Natural killer cell (primary cell): ENCODE results near the gene ARMH3. TPM values are rescaled to one million over a fixed set of nuclear protein-coding genes. Genes with fewer than 3 reads are reported as not detected.

Experiments used
- ATAC-seq, 3 donors: fragments of 150-1000 bp in 2 of 3; fragments of 200-7000 bp in 1 of 3; cut with Tn5 transposase; 1 replicate in 1 of 3; 2 replicates in 2 of 3; pipeline ENCODE4 v1.10.0; 2021; ENCODE audit warnings: mild to moderate bottlenecking in 2 of 3, moderate library complexity in 2 of 3
- DNase-seq, 2 donors: peaks; one replicate each; pipeline versions ENCODE4 v3.0.0 to v3.0.0-alpha.2; 2013 to 2021; ENCODE audit warnings: mixed read lengths in 1 of 2
- H3K27ac ChIP-seq: one replicate; pipeline ENCODE4 v1.5.1; 2013; ENCODE audit warnings: mild to moderate bottlenecking, low read length
- H3K27me3 ChIP-seq: one replicate; pipeline ENCODE4 v1.6.1; 2013; ENCODE audit warnings: low read length; ENCODE audit not compliant: control insufficient read depth, insufficient read depth
- H3K36me3 ChIP-seq: one replicate; pipeline ENCODE4 v1.6.1; 2013; ENCODE audit warnings: low read length; ENCODE audit not compliant: control insufficient read depth, insufficient read depth
- H3K4me1 ChIP-seq: one replicate; pipeline ENCODE4 v1.6.1; 2013; ENCODE audit warnings: low read length; ENCODE audit not compliant: control insufficient read depth, insufficient read depth
- H3K4me3 ChIP-seq: one replicate; pipeline ENCODE4 v1.5.1; 2013; ENCODE audit warnings: low read length
- H3K9me3 ChIP-seq: one replicate; pipeline ENCODE4 v1.6.1; 2013; ENCODE audit warnings: low read length; ENCODE audit not compliant: control insufficient read depth, insufficient read depth
- H3K27ac Mint-ChIP-seq, 2 donors: one replicate each; pipeline ENCODE4 v1.8.0; 2022; ENCODE audit warnings: mild to moderate bottlenecking in 2 of 2, mixed read lengths in 2 of 2, moderate library complexity in 1 of 2
- H3K27me3 Mint-ChIP-seq, 2 donors: one replicate each; pipeline ENCODE4 v1.8.0; 2022; ENCODE audit warnings: low read depth in 2 of 2, mixed read lengths in 2 of 2
- H3K36me3 Mint-ChIP-seq: one replicate; pipeline ENCODE4 v1.8.0; 2022; ENCODE audit warnings: mixed read lengths
- H3K4me1 Mint-ChIP-seq, 2 donors: one replicate each; pipeline ENCODE4 v1.8.0; 2022; ENCODE audit warnings: mixed read lengths in 2 of 2
- H3K4me3 Mint-ChIP-seq: one replicate; pipeline ENCODE4 v1.8.0; 2022; ENCODE audit warnings: mild to moderate bottlenecking, moderate library complexity, mixed read lengths
- H3K9me3 Mint-ChIP-seq, 2 donors: one replicate each; pipeline ENCODE4 v1.8.0; 2022; ENCODE audit warnings: mixed read lengths in 2 of 2
- CTCF ChIP-seq: fragments of 200-600 bp; IDR thresholded peaks from one replicate; pipeline ENCODE4 v1.8.0; 2022; ENCODE audit warnings: antibody characterized with exemption
- WGBS: methylation state at CpG from one replicate; pipeline ENCODE4 v1.1.7; 2013; ENCODE audit warnings: missing lambda C conversion rate; ENCODE audit not compliant: insufficient coverage; 5-methylcytosine and 5-hydroxymethylcytosine counted together
- intact Hi-C: fragments of 100-400 bp; cut with micrococcal nuclease; formaldehyde crosslinking; loops from one replicate; pipeline ENCODE4 v1.14.2; 2022
- total RNA-seq, 4 donors: library from RNA; stranded (reverse); fragments of 120-200 nt in 1 of 4; gene quantifications; one replicate each; pipeline versions ENCODE4 v1.2.3 to v1.2.4, GENCODE V29; 2013 to 2022

Gene ARMH3
- total RNA-seq, 3 donors from 2014 or later (not counting 1 experiment from before 2014, with no cell fraction given) = 29.9 to 38.9 (median 35.4) TPM

- Histone ChIP-seq H3K4me1 (no peaks in the 10 kb centered on the region), H3K9me3 (no peaks in the 10 kb centered on the region), H3K27me3 (no peaks in the 10 kb centered on the region), H3K27ac (no peak overlapping the region), H3K4me3 (no peak overlapping the region), H3K36me3 (peaks cover 24% of the 10 kb centered on the region)
- no peak for TF ChIP-seq CTCF
- Mint-ChIP-seq H3K27me3 (no peaks in the 10 kb centered on the region), H3K27ac (peak overlapping the region in 1 of 2 donors; percentile 48), H3K4me1 (no peaks in the 10 kb centered on the region), H3K36me3 (no peaks in the 10 kb centered on the region), H3K9me3 (no peaks in the 10 kb centered on the region), H3K4me3 (no peak overlapping the region)
- ATAC-seq (no peak), DNase-seq (no peak)
- intact Hi-C loops = no loop called here
- 84% methylated on average over 2 of the region's 2 CpGs for WGBS
Measured at GRCh38 chr10:101967119-101967518, 88.9 kb downstream of the ARMH3 start.

- no peak overlapping the region for H3K4me3 ChIP-seq
- intact Hi-C loops = no loop called here
- no peak for TF ChIP-seq CTCF
- Mint-ChIP-seq H3K27ac (no peak overlapping the region), H3K4me1 (no peaks in the 10 kb centered on the region), H3K4me3 (no peak overlapping the region), H3K36me3 (no peaks in the 10 kb centered on the region), H3K27me3 (no peaks in the 10 kb centered on the region), H3K9me3 (no peaks in the 10 kb centered on the region)
- no peak overlapping the region for H3K27ac ChIP-seq
- ATAC-seq (no peak), DNase-seq (no peak)
- H3K27me3 ChIP-seq = no peaks in the 10 kb centered on the region
- 42% methylated on average over 3 of the region's 3 CpGs for WGBS
- no peaks in the 10 kb centered on the region for H3K9me3 ChIP-seq
- no peaks in the 10 kb centered on the region for H3K4me1 ChIP-seq
- peaks cover 17% of the 10 kb centered on the region for H3K36me3 ChIP-seq
Measured at GRCh38 chr10:101965075-101965765, 90.8 kb downstream of the ARMH3 start.

GRCh38 chr10:101961591-101962498, 94.1 kb downstream of the ARMH3 start:
- Histone ChIP-seq H3K27ac (no peak overlapping the region), H3K9me3 (no peaks in the 10 kb centered on the region), H3K4me3 (no peak overlapping the region), H3K36me3 (peaks cover 3% of the 10 kb centered on the region), H3K27me3 (no peaks in the 10 kb centered on the region), H3K4me1 (no peaks in the 10 kb centered on the region)
- TF ChIP-seq CTCF = no peak
- DNase-seq (no peak), ATAC-seq (no peak)
- no peak overlapping the region for H3K4me3 Mint-ChIP-seq
- peaks cover 0 to 4% of the 10 kb centered on the region in 2 donors for H3K4me1 Mint-ChIP-seq
- H3K9me3 Mint-ChIP-seq = no peaks in the 10 kb centered on the region
- H3K27ac Mint-ChIP-seq = no peak overlapping the region
- WGBS = 93% methylated on average over 5 of the region's 5 CpGs
- intact Hi-C loops = no loop called here
- H3K27me3 Mint-ChIP-seq = no peaks in the 10 kb centered on the region
- H3K36me3 Mint-ChIP-seq = no peaks in the 10 kb centered on the region
